K562 (cell line): ENCODE data around the gene NDUFV2. TPM values are rescaled to one million over a fixed set of nuclear protein-coding genes. Genes with fewer than 3 reads are reported as not detected.

Source experiments
- ATAC-seq: fragments of 200-7000 bp; cut with Tn5 transposase; 3 replicates; pipeline ENCODE4 v1.9.1; 2020; ENCODE audit warnings: moderate library complexity
- BruUV-seq: library from RNA; stranded (reverse); fragments of 400-500 nt; replicated peaks from 2 replicates; lab custom pipeline; 2021; lab: Mats Ljungman, UMichigan
- CTCF ChIA-PET: fragments of 300-600 bp; formaldehyde crosslinking; extraction: SDS; loops from one replicate; lab custom pipeline; 2021; ENCODE audit warnings: low intra/inter-chr PET ratio; lab: Yijun Ruan, JAX
- POLR2A ChIA-PET: fragments of 300-600, 350-650 bp; sonication (Branson Sonifier 250); formaldehyde crosslinking; extraction: SDS; loops from one replicate; lab custom pipeline; 2021; ENCODE audit warnings: antibody characterized with exemption, inconsistent platforms; lab: Yijun Ruan, JAX
- DNase-seq, 4 experiments: peaks; one replicate each; pipeline versions ENCODE4 v3.0.0 to v3.0.0-alpha.2; 2011 to 2018; ENCODE audit warnings: low spot score in 3 of 4, mixed read lengths in 3 of 4; ENCODE audit errors: extremely low read depth in 1 of 4
- FAIRE-seq: peaks from 2 replicates; lab custom pipeline; 2011; peaks lifted over from hg19 to GRCh38; lab: Jason Lieb, UNC
- H2AFZ ChIP-seq: 2 replicates; pipeline ENCODE4 v1.6.0; 2011; ENCODE audit warnings: low read depth, low read length, control low read depth, inconsistent platforms
- H3K27ac ChIP-seq: fragments of 200-600 bp; 3 replicates; pipeline ENCODE4 v1.8.0; 2011; ENCODE audit warnings: low read depth, mild to moderate bottlenecking, control low read depth, inconsistent platforms, low read length, moderate library complexity, mixed read lengths; ENCODE audit errors: extremely low read depth
- H3K27me3 ChIP-seq, 2 experiments: fragments of 300-600 bp in 1 of 2; 2 replicates in 1 of 2; 3 replicates in 1 of 2; pipeline versions ENCODE4 v1.6.0 to v1.8.0; 2011; ENCODE audit warnings: inconsistent platforms in 2 of 2, low read length in 2 of 2, mild to moderate bottlenecking in 1 of 2, mixed read lengths in 1 of 2, moderate library complexity in 1 of 2; ENCODE audit not compliant: control insufficient read depth in 2 of 2, insufficient read depth in 2 of 2
- H3K36me3 ChIP-seq: fragments of 300-600 bp; 3 replicates; pipeline ENCODE4 v1.8.0; 2011; ENCODE audit warnings: mild to moderate bottlenecking, low read length, inconsistent platforms; ENCODE audit not compliant: control insufficient read depth, insufficient read depth
- H3K4me1 ChIP-seq, 2 experiments: fragments of 200-600 bp in 1 of 2; replicated peaks in 1 of 2; 2 replicates in 1 of 2; 3 replicates in 1 of 2; pipeline versions ENCODE4 v1.5.1 to v1.8.0; 2011; ENCODE audit warnings: inconsistent platforms in 2 of 2, low read length in 2 of 2, mild to moderate bottlenecking in 1 of 2, mixed read lengths in 1 of 2, moderate library complexity in 1 of 2; ENCODE audit not compliant: control insufficient read depth in 2 of 2, insufficient read depth in 2 of 2
- H3K4me2 ChIP-seq: 2 replicates; pipeline ENCODE4 v1.6.1; 2011; ENCODE audit warnings: low read length, control low read depth, inconsistent platforms, mixed read lengths; ENCODE audit not compliant: insufficient read depth
- H3K4me3 ChIP-seq: fragments of 200-600 bp; sonication (generic), shearing (Covaris generic); 2 replicates; pipeline ENCODE4 v1.5.1; 2016; ENCODE audit warnings: control low read depth, inconsistent platforms
- H3K79me2 ChIP-seq: fragments of 200-600 bp; 3 replicates; pipeline ENCODE4 v1.8.0; 2011; ENCODE audit warnings: low read length, inconsistent platforms; ENCODE audit not compliant: control insufficient read depth, insufficient read depth
- H3K9ac ChIP-seq, 2 experiments: 2 replicates each; pipeline versions ENCODE4 v1.6.0 to v1.6.1; 2011; ENCODE audit warnings: low read depth in 2 of 2, low read length in 2 of 2, control low read depth in 1 of 2, inconsistent platforms in 1 of 2, mild to moderate bottlenecking in 1 of 2, mixed read lengths in 1 of 2; ENCODE audit not compliant: insufficient read depth in 1 of 2
- H3K9me1 ChIP-seq: one replicate; pipeline ENCODE4 v1.6.0; 2011; ENCODE audit warnings: inconsistent platforms, mild to moderate bottlenecking, low read length, moderate library complexity; ENCODE audit not compliant: control insufficient read depth, insufficient read depth
- H3K9me3 ChIP-seq: replicated peaks from 2 replicates; pipeline ENCODE4 v1.5.1; 2011; ENCODE audit warnings: low read depth, low read length, inconsistent platforms; ENCODE audit not compliant: control insufficient read depth, insufficient read depth
- H4K20me1 ChIP-seq: replicated peaks from 2 replicates; pipeline ENCODE4 v1.6.1; 2011; ENCODE audit warnings: low read length, inconsistent platforms, mixed read lengths; ENCODE audit not compliant: control insufficient read depth, insufficient read depth
- ARID4B ChIP-seq: sonication (generic); formaldehyde crosslinking; IDR thresholded peaks from 2 replicates; pipeline ENCODE4 v1.8.0; 2022; ENCODE audit warnings: mild to moderate bottlenecking, missing genetic modification reagents
- ATF7 ChIP-seq: fragments of 450-650 bp; IDR thresholded peaks from 2 replicates; pipeline ENCODE4 v1.7.1; 2014; ENCODE audit warnings: mild to moderate bottlenecking, moderate library complexity
- BMI1 ChIP-seq: fragments of 150-350 bp; IDR thresholded peaks from 2 replicates; pipeline ENCODE4 v1.6.1; 2014; ENCODE audit warnings: low read length
- E2F6 ChIP-seq, 2 experiments: IDR thresholded peaks; 2 replicates each; pipeline ENCODE4 v1.6.1; 2011; ENCODE audit warnings: borderline replicate concordance in 1 of 2, control low read depth in 1 of 2, low read depth in 1 of 2, low read length in 1 of 2, mild to moderate bottlenecking in 1 of 2, mixed read lengths in 1 of 2, moderate library complexity in 1 of 2; ENCODE audit not compliant: insufficient read depth in 1 of 2, insufficient read length in 1 of 2, poor library complexity in 1 of 2, severe bottlenecking in 1 of 2; ENCODE audit errors: extremely low read depth in 1 of 2
- HNRNPH1 ChIP-seq: fragments of 200-400 bp; formaldehyde crosslinking; optimal IDR thresholded peaks from 2 replicates; pipeline ENCODE3; 2017; ENCODE audit warnings: low read depth, mild to moderate bottlenecking, low read length, moderate library complexity
- HOXB6 ChIP-seq: fragments of 250-450 bp; sonication (Bioruptor Pico); IDR thresholded peaks from 2 replicates; pipeline ENCODE4 v1.5.1; 2022; ENCODE audit warnings: mild to moderate bottlenecking, borderline replicate concordance
- TEAD1 ChIP-seq, 2 experiments: fragments of 450-650 bp in 1 of 2; sonication (generic) in 1 of 2; formaldehyde crosslinking; IDR thresholded peaks; 2 replicates each; pipeline versions ENCODE4 v1.4.0 to v1.8.0; 2020 to 2022; ENCODE audit warnings: mild to moderate bottlenecking in 2 of 2, missing genetic modification reagents in 1 of 2
- TRIM24 ChIP-seq, 2 experiments: fragments of 450-650 bp; IDR thresholded peaks; 2 replicates each; pipeline ENCODE4 v1.6.1; 2016
- ZBTB49 ChIP-seq: sonication (generic); formaldehyde crosslinking; IDR thresholded peaks from 2 replicates; pipeline ENCODE4 v1.8.0; 2022; ENCODE audit warnings: missing genetic modification reagents, mild to moderate bottlenecking, borderline replicate concordance
- ZNF398 ChIP-seq: fragments of 250-450 bp; sonication (Bioruptor Pico); IDR thresholded peaks from 2 replicates; pipeline ENCODE4 v1.8.0; 2021; ENCODE audit warnings: moderate library complexity, mild to moderate bottlenecking, inconsistent platforms
- ZNF586 ChIP-seq: fragments of 450-650 bp; formaldehyde crosslinking; conservative IDR thresholded peaks from 2 replicates; pipeline ENCODE4 v1.4.0; 2020; ENCODE audit warnings: mild to moderate bottlenecking, moderate library complexity
- ZNF77 ChIP-seq: fragments of 250-450 bp; sonication (Bioruptor Pico); IDR thresholded peaks from 2 replicates; pipeline ENCODE4 v1.5.0; 2020
- WGBS: fragments of 100-300 bp; shearing (Covaris generic); methylation state at CpG from one replicate; pipeline ENCODE4 v1.1.6; 2016; ENCODE audit warnings: low coverage, mixed read lengths; ENCODE audit not compliant: insufficient coverage; ENCODE audit errors: missing lambda C conversion rate; 5-methylcytosine and 5-hydroxymethylcytosine counted together
- in situ Hi-C: fragments of 300-500 bp; cut with MboI; formaldehyde crosslinking; loops from 4 replicates; pipeline ENCODE4 v1.15.0; 2018; ENCODE audit warnings: inconsistent platforms, mixed read lengths
- intact Hi-C: fragments of 100-400 bp; cut with micrococcal nuclease; formaldehyde crosslinking; loops from 2 replicates; pipeline ENCODE4 v1.14.2; 2022
- polyA plus RNA-seq, 8 experiments: library from polyadenylated mRNA; depleted of rRNA in 4 of 8; stranded (reverse) in 5 of 8; unstranded in 3 of 8; fragments of >200 nt; fragmentation: Nextera tagmentation in 2 of 8; fragmentation: Illumina TruSeq in 1 of 8; extraction: Ambion mirVana in 2 of 8; extraction: Trizol in 1 of 8; gene quantifications; 2 replicates each; pipeline versions ENCODE4 v1.2.1 to v1.2.3, GENCODE V29; 2011 to 2014; ENCODE audit warnings: inconsistent platforms in 1 of 8, missing spikeins in 1 of 8
- total RNA-seq, 7 experiments: library from RNA; depleted of rRNA in 6 of 7; stranded (reverse); fragments of >200 nt in 6 of 7; fragmentation: Illumina TruSeq in 2 of 7; extraction: Trizol in 2 of 7; gene quantifications; 2 replicates each; pipeline versions ENCODE4 v1.2.1 to v1.2.3, GENCODE V29; 2011 to 2021; ENCODE audit warnings: low replicate concordance in 1 of 7

Gene NDUFV2
- total and polyA plus RNA-seq, 9 of the 15 experiments (the other 6 are each of a cell fraction or from before 2014, with no cell fraction given): 213 to 550 (median 384) TPM

GRCh38 chr18:9100796-9101195, 1.7 kb upstream of the NDUFV2 start:
- CTCF ChIA-PET: no interaction called here
- DNase-seq: no peak
- peaks cover 20% of the 10 kb centered on the region for H4K20me1 ChIP-seq
- no peak overlapping the region for H3K9ac ChIP-seq
- no peak overlapping the region for H3K4me2 ChIP-seq
- ATAC-seq: no peak
- peaks cover 45% of the 10 kb centered on the region for H3K79me2 ChIP-seq
- intact Hi-C loops (no loop called here), in situ Hi-C loops (no loop called here)
- no peaks in the 10 kb centered on the region for H3K27me3 ChIP-seq
- BruUV-seq: no TSS peak
- no peak overlapping the region for H3K4me3 ChIP-seq
- POLR2A ChIA-PET: interaction anchor here (1.4 to 2.2 kb wide), 2 partner anchors 11 to 393 kb away, joined by 5 to 7 read pairs; no protein-coding TSS in a partner anchor
- no peak overlapping the region for H2AFZ ChIP-seq
- H3K9me1 ChIP-seq: no peaks in the 10 kb centered on the region
- WGBS: 98% methylated on average over 3 of the region's 3 CpGs
- H3K9me3 ChIP-seq: no peaks in the 10 kb centered on the region
- H3K27ac ChIP-seq: no peak overlapping the region
- FAIRE-seq: no peak
- H3K4me1 ChIP-seq: peaks cover 5 to 7% of the 10 kb centered on the region in 2 experiments; a peak in 4 of 5 replicates
- peaks cover 21% of the 10 kb centered on the region for H3K36me3 ChIP-seq
- no peak for TF ChIP-seq ZNF77 (CRISPR knock-in tag)
- no peak for TF ChIP-seq E2F6 (IDR thresholded peaks at IDR 0.05; ENCODE audit: borderline replicate concordance in 1 of 2, extremely low read depth in 1 of 2, insufficient read depth in 1 of 2, insufficient read length in 1 of 2, low read depth in 1 of 2, low read length in 1 of 2, poor library complexity in 1 of 2, severe bottlenecking in 1 of 2)
- no peak for TF ChIP-seq TEAD1 (CRISPR knock-in tag; IDR thresholded peaks at IDR 0.05)
- no peak for TF ChIP-seq ZNF398 (CRISPR knock-in tag)
- TF ChIP-seq ZBTB49 (CRISPR knock-in tag): no peak
- TF ChIP-seq TRIM24 (IDR thresholded peaks at IDR 0.05): no peak
- TF ChIP-seq HNRNPH1: no peak
- no peak for TF ChIP-seq ARID4B (CRISPR knock-in tag)
- no peak for TF ChIP-seq HOXB6 (CRISPR knock-in tag)
- TF ChIP-seq ZNF586 (CRISPR knock-in tag): no peak
- no peak for TF ChIP-seq BMI1
- no peak for TF ChIP-seq ATF7
